ENCODE results near the gene MEP1A. TPM values are rescaled to one million over a fixed set of nuclear protein-coding genes. Genes with fewer than 3 reads are reported as not detected.

The MEP1A gene
- total and polyA plus RNA-seq, 2 donors (not counting 3 experiments of a cell fraction or from before 2014, with no cell fraction given), result not detected

DNA sequence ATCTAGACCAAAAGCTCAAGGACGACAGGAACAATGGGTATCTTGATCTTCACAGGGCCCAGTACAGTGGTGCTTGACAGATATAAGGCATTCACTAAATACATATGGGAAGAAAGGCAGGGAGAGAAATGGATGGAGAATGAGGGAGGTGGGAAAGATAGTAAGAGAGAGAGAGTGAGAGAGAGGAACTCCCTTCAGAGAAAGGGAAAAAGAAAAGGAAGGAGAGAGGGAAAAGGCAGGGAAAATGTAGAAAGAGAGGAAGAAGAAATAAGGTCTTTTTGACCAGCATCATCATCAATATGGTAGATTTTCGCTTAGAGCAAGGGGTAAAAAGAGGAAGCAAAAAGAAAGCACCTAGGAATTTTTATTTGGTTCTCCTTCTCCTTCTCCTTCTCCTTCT is 47.2 kb upstream of the MEP1A start:
- dilution Hi-C loops (cut with MboI; ENCODE audit: extremely low pct_ligation_motif_present, low sequenced_read_pairs), result no loop called here
- FAIRE-seq, result no peak

More for the DNA sequence above, 47.2 kb upstream of the MEP1A start:
- no peaks in the 10 kb centered on the region for H4K20me1 ChIP-seq (replicated peaks; ENCODE audit: control insufficient read depth, extremely low read depth, insufficient read depth, low read length)
- no peak overlapping the region for H3K4me3 ChIP-seq (replicated peaks in 1 of 3; ENCODE audit: insufficient read depth in 1 of 3, low read depth in 1 of 3, low read length in 3 of 3)
- no peak overlapping the region for H3K27ac ChIP-seq (ENCODE audit: insufficient read depth, low read depth, low read length)
- ChIA-PET POLR2A (no interaction called here), CTCF (no interaction called here)
- no peaks in the 10 kb centered on the region for H3K36me3 ChIP-seq (ENCODE audit: control insufficient read depth in 2 of 2, extremely low read depth in 1 of 2, insufficient read depth in 2 of 2, low read length in 2 of 2)
- intact Hi-C loops (cut with micrococcal nuclease), result no loop called here
- no peaks in the 10 kb centered on the region for H3K9me3 ChIP-seq (replicated peaks; ENCODE audit: control insufficient read depth, insufficient read depth, low read length)
- H3K4me1 ChIP-seq (ENCODE audit: control insufficient read depth, extremely low read depth, insufficient read depth, low read length), result no peaks in the 10 kb centered on the region
- no peak for DNase-seq (ENCODE audit: low read depth, low spot score)
- H3K4me2 ChIP-seq (ENCODE audit: insufficient read depth, low read length), result no peak overlapping the region
- H3K79me2 ChIP-seq (ENCODE audit: control insufficient read depth, insufficient read depth, low read length), result no peaks in the 10 kb centered on the region
- TF ChIP-seq EZH2 (IDR thresholded peaks at IDR 0.05; ENCODE audit: borderline replicate concordance, low read depth, low read length, severe bottlenecking) (no peak), GATA2 (IDR thresholded peaks at IDR 0.05; ENCODE audit: insufficient read depth, insufficient read length, low read depth, low read length) (no peak), POLR2AphosphoS5 (IDR thresholded peaks at IDR 0.05; ENCODE audit: insufficient read depth, low read depth, low read length) (no peak), JUN (IDR thresholded peaks at IDR 0.05; ENCODE audit: borderline replicate concordance, insufficient read depth, insufficient read length, low read depth) (no peak), POLR2A (IDR thresholded peaks at IDR 0.05; ENCODE audit: low read depth, low read length) (no peak), FOS (IDR thresholded peaks at IDR 0.05; ENCODE audit: borderline replicate concordance, insufficient read depth, low read length) (no peak)
- TF ChIP-seq, protein P1, sequence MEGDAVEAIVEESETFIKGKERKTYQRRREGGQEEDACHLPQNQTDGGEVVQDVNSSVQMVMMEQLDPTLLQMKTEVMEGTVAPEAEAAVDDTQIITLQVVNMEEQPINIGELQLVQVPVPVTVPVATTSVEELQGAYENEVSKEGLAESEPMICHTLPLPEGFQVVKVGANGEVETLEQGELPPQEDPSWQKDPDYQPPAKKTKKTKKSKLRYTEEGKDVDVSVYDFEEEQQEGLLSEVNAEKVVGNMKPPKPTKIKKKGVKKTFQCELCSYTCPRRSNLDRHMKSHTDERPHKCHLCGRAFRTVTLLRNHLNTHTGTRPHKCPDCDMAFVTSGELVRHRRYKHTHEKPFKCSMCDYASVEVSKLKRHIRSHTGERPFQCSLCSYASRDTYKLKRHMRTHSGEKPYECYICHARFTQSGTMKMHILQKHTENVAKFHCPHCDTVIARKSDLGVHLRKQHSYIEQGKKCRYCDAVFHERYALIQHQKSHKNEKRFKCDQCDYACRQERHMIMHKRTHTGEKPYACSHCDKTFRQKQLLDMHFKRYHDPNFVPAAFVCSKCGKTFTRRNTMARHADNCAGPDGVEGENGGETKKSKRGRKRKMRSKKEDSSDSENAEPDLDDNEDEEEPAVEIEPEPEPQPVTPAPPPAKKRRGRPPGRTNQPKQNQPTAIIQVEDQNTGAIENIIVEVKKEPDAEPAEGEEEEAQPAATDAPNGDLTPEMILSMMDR (IDR thresholded peaks at IDR 0.05; ENCODE audit: extremely low read depth in 1 of 2, insufficient read depth in 1 of 2, low read depth in 1 of 2, low read length in 2 of 2), result no peak
- TF ChIP-seq, protein P2, sequence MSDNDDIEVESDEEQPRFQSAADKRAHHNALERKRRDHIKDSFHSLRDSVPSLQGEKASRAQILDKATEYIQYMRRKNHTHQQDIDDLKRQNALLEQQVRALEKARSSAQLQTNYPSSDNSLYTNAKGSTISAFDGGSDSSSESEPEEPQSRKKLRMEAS (IDR thresholded peaks at IDR 0.05; ENCODE audit: insufficient read depth, insufficient read length), result no peak
- H3K9me1 ChIP-seq (replicated peaks; ENCODE audit: control insufficient read depth, extremely low read depth, insufficient read depth, low read length), result no peaks in the 10 kb centered on the region
- no TSS peak for BruUV-seq (replicated peaks)
- H3K27me3 ChIP-seq (ENCODE audit: control insufficient read depth in 2 of 2, insufficient read depth in 2 of 2, low read length in 2 of 2), result peaks cover 0 to 6% of the 10 kb centered on the region in 2 experiments
- H3K9ac ChIP-seq (replicated peaks; ENCODE audit: extremely low read depth, insufficient read depth, low read length), result no peak overlapping the region
- no peak overlapping the region for H2AFZ ChIP-seq (ENCODE audit: low read depth, low read length)

All from endothelial cell of umbilical vein (primary cell).